ENCODE data around the gene PSTPIP2.

DNA sequence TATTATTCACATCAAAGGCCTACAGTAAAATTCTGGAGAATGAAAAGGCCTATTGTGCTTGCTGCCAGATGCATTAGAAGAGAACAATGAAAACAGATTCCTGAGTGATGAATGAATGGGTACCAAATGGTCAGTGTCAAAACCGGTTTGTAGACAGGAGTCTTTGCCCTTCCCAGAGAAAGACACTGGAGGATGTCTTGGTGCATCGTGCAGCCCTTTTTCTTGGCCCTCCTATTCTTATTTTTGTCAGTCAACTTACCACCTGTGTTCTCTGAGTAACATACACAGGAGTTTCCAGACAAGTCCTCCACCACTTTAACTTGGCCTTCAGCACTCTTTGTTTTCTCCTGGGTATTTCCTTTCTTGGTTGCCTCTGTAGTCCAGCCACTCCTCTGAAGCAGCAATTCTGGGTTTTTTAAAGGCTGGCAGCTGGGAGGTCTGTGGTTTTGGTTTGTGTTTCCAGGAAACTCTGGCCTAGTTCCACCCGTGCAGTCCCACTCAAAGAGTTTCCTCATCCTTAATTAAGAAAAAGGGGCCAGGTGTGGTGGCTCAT is 29.4 kb downstream of the PSTPIP2 start:
- TF ChIP-seq POLR2A (conservative IDR thresholded peaks at IDR 0.05) (no peak), EHMT2 (IDR thresholded peaks at IDR 0.05) (no peak), MAZ (CRISPR knock-in tag; conservative IDR thresholded peaks at IDR 0.05 in 1 of 2, IDR thresholded peaks at IDR 0.05 in 1 of 2) (no peak), RCOR1 (IDR thresholded peaks at IDR 0.05; ENCODE audit: borderline replicate concordance in 1 of 2, low read depth in 2 of 2, low read length in 2 of 2) (no peak), ATF7 (IDR thresholded peaks at IDR 0.05) (no peak), NFIC (IDR thresholded peaks at IDR 0.05) (no peak), FOXJ2 (tag; IDR thresholded peaks at IDR 0.05) (no peak), SIX5 (IDR thresholded peaks at IDR 0.05; ENCODE audit: borderline replicate concordance in 1 of 2, insufficient read depth in 1 of 2, low read depth in 1 of 2, low read length in 2 of 2) (no peak), STAG1 (CRISPR knock-in tag; IDR thresholded peaks at IDR 0.05; ENCODE audit: borderline replicate concordance) (no peak), ZNF561 (CRISPR knock-in tag; conservative IDR thresholded peaks at IDR 0.05) (no peak), FOXA1 (IDR thresholded peaks at IDR 0.05; ENCODE audit: borderline replicate concordance) (no peak)
- TF ChIP-seq, protein P1, sequence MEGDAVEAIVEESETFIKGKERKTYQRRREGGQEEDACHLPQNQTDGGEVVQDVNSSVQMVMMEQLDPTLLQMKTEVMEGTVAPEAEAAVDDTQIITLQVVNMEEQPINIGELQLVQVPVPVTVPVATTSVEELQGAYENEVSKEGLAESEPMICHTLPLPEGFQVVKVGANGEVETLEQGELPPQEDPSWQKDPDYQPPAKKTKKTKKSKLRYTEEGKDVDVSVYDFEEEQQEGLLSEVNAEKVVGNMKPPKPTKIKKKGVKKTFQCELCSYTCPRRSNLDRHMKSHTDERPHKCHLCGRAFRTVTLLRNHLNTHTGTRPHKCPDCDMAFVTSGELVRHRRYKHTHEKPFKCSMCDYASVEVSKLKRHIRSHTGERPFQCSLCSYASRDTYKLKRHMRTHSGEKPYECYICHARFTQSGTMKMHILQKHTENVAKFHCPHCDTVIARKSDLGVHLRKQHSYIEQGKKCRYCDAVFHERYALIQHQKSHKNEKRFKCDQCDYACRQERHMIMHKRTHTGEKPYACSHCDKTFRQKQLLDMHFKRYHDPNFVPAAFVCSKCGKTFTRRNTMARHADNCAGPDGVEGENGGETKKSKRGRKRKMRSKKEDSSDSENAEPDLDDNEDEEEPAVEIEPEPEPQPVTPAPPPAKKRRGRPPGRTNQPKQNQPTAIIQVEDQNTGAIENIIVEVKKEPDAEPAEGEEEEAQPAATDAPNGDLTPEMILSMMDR (IDR thresholded peaks at IDR 0.05 in 2 of 3, conservative IDR thresholded peaks at IDR 0.05 in 1 of 3; ENCODE audit: insufficient read depth in 2 of 3, low read depth in 1 of 3, low read length in 3 of 3), result no peak
- TF ChIP-seq, protein P2, sequence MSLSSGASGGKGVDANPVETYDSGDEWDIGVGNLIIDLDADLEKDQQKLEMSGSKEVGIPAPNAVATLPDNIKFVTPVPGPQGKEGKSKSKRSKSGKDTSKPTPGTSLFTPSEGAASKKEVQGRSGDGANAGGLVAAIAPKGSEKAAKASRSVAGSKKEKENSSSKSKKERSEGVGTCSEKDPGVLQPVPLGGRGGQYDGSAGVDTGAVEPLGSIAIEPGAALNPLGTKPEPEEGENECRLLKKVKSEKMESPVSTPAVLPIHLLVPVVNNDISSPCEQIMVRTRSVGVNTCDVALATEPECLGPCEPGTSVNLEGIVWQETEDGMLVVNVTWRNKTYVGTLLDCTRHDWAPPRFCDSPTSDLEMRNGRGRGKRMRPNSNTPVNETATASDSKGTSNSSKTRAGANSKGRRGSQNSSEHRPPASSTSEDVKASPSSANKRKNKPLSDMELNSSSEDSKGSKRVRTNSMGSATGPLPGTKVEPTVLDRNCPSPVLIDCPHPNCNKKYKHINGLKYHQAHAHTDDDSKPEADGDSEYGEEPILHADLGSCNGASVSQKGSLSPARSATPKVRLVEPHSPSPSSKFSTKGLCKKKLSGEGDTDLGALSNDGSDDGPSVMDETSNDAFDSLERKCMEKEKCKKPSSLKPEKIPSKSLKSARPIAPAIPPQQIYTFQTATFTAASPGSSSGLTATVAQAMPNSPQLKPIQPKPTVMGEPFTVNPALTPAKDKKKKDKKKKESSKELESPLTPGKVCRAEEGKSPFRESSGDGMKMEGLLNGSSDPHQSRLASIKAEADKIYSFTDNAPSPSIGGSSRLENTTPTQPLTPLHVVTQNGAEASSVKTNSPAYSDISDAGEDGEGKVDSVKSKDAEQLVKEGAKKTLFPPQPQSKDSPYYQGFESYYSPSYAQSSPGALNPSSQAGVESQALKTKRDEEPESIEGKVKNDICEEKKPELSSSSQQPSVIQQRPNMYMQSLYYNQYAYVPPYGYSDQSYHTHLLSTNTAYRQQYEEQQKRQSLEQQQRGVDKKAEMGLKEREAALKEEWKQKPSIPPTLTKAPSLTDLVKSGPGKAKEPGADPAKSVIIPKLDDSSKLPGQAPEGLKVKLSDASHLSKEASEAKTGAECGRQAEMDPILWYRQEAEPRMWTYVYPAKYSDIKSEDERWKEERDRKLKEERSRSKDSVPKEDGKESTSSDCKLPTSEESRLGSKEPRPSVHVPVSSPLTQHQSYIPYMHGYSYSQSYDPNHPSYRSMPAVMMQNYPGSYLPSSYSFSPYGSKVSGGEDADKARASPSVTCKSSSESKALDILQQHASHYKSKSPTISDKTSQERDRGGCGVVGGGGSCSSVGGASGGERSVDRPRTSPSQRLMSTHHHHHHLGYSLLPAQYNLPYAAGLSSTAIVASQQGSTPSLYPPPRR (CRISPR knock-in tag; IDR thresholded peaks at IDR 0.05; ENCODE audit: borderline replicate concordance), result no peak
- TF ChIP-seq, protein P3, sequence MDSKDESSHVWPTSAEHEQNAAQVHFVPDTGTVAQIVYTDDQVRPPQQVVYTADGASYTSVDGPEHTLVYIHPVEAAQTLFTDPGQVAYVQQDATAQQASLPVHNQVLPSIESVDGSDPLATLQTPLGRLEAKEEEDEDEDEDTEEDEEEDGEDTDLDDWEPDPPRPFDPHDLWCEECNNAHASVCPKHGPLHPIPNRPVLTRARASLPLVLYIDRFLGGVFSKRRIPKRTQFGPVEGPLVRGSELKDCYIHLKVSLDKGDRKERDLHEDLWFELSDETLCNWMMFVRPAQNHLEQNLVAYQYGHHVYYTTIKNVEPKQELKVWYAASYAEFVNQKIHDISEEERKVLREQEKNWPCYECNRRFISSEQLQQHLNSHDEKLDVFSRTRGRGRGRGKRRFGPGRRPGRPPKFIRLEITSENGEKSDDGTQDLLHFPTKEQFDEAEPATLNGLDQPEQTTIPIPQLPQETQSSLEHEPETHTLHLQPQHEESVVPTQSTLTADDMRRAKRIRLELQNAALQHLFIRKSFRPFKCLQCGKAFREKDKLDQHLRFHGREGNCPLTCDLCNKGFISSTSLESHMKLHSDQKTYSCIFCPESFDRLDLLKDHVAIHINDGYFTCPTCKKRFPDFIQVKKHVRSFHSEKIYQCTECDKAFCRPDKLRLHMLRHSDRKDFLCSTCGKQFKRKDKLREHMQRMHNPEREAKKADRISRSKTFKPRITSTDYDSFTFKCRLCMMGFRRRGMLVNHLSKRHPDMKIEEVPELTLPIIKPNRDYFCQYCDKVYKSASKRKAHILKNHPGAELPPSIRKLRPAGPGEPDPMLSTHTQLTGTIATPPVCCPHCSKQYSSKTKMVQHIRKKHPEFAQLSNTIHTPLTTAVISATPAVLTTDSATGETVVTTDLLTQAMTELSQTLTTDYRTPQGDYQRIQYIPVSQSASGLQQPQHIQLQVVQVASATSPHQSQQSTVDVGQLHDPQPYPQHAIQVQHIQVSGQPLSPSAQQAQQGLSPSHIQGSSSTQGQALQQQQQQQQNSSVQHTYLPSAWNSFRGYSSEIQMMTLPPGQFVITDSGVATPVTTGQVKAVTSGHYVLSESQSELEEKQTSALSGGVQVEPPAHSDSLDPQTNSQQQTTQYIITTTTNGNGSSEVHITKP (IDR thresholded peaks at IDR 0.05; ENCODE audit: partially characterized antibody), result no peak
